ENCODE measurements around the gene FBXO5. TPM values are rescaled to one million over a fixed set of nuclear protein-coding genes. Genes with fewer than 3 reads are reported as not detected.

Gene FBXO5
- total and polyA plus RNA-seq, 2 experiments from 2014 or later = 49.6 to 51.2 TPM

DNA sequence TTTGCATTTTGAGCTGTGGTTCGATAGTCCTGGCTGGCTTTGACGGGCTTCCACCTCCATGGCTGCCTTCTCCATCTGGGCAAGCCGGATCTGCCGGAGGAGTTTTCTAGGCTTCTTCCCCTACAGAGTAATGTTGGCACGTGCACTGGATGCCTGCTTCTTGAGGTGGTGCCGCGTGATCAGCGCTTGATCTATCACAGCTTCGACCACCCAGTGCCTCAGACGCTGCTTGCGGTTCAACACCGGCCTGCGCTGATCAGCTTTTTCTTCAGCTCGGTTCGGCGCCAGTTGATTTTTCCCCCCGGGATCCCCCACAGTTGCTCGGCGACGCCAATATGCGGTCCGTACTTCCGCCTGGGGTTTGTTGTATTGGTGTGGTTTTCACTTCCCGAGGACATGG, 23.5 kb downstream of the FBXO5 start (continued):
- TF ChIP-seq, protein P1, sequence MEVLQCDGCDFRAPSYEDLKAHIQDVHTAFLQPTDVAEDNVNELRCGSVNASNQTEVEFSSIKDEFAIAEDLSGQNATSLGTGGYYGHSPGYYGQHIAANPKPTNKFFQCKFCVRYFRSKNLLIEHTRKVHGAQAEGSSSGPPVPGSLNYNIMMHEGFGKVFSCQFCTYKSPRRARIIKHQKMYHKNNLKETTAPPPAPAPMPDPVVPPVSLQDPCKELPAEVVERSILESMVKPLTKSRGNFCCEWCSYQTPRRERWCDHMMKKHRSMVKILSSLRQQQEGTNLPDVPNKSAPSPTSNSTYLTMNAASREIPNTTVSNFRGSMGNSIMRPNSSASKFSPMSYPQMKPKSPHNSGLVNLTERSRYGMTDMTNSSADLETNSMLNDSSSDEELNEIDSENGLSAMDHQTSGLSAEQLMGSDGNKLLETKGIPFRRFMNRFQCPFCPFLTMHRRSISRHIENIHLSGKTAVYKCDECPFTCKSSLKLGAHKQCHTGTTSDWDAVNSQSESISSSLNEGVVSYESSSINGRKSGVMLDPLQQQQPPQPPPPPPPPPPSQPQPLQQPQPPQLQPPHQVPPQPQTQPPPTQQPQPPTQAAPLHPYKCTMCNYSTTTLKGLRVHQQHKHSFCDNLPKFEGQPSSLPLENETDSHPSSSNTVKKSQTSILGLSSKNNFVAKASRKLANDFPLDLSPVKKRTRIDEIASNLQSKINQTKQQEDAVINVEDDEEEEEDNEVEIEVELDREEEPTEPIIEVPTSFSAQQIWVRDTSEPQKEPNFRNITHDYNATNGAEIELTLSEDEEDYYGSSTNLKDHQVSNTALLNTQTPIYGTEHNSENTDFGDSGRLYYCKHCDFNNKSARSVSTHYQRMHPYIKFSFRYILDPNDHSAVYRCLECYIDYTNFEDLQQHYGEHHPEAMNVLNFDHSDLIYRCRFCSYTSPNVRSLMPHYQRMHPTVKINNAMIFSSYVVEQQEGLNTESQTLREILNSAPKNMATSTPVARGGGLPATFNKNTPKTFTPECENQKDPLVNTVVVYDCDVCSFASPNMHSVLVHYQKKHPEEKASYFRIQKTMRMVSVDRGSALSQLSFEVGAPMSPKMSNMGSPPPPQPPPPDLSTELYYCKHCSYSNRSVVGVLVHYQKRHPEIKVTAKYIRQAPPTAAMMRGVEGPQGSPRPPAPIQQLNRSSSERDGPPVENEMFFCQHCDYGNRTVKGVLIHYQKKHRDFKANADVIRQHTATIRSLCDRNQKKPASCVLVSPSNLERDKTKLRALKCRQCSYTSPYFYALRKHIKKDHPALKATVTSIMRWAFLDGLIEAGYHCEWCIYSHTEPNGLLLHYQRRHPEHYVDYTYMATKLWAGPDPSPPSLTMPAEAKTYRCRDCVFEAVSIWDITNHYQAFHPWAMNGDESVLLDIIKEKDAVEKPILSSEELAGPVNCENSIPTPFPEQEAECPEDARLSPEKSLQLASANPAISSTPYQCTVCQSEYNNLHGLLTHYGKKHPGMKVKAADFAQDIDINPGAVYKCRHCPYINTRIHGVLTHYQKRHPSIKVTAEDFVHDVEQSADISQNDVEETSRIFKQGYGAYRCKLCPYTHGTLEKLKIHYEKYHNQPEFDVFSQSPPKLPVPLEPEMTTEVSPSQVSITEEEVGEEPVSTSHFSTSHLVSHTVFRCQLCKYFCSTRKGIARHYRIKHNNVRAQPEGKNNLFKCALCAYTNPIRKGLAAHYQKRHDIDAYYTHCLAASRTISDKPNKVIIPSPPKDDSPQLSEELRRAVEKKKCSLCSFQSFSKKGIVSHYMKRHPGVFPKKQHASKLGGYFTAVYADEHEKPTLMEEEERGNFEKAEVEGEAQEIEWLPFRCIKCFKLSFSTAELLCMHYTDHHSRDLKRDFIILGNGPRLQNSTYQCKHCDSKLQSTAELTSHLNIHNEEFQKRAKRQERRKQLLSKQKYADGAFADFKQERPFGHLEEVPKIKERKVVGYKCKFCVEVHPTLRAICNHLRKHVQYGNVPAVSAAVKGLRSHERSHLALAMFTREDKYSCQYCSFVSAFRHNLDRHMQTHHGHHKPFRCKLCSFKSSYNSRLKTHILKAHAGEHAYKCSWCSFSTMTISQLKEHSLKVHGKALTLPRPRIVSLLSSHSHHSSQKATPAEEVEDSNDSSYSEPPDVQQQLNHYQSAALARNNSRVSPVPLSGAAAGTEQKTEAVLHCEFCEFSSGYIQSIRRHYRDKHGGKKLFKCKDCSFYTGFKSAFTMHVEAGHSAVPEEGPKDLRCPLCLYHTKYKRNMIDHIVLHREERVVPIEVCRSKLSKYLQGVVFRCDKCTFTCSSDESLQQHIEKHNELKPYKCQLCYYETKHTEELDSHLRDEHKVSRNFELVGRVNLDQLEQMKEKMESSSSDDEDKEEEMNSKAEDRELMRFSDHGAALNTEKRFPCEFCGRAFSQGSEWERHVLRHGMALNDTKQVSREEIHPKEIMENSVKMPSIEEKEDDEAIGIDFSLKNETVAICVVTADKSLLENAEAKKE (CRISPR knock-in tag; IDR thresholded peaks at IDR 0.05) = no peak
- TF ChIP-seq JUNB (IDR thresholded peaks at IDR 0.05; ENCODE audit: unreplicated experiment) (no peak), STAT1 (IDR thresholded peaks at IDR 0.05; ENCODE audit: unreplicated experiment) (no peak), POLR2AphosphoS5 (IDR thresholded peaks at IDR 0.05; ENCODE audit: low read depth) (no peak), ZNF114 (CRISPR knock-in tag; IDR thresholded peaks at IDR 0.05) (no peak)

DNA sequence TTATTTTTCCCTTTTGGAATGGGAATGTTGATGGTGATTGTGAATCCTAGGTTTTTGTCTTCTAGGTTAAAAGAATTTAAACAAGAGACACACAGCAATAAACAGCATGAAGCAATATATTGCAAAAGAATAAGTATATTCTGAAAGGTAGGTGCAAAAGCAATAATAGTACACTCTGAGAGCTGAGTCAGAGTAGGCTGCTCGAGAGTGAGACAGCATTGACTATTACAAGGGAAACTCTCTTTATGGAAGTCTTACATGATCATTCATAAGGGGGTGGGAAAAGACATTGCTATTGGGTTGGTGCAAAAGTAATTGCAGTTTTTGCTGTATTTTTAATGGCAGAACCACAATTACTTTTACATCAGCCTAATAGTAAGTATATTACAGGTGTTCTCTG, 25.0 kb downstream of the FBXO5 start:
- H4K20me1 ChIP-seq (replicated peaks; ENCODE audit: insufficient read depth) = no peaks in the 10 kb centered on the region
- Mint-ChIP-seq H3K4me1 (peaks cover 4% of the 10 kb centered on the region), H3K9me3 (no peaks in the 10 kb centered on the region), H3K27ac (no peak overlapping the region), H3K27me3 (ENCODE audit: insufficient read depth, low read depth, poor library complexity) (no peaks in the 10 kb centered on the region), H3K36me3 (ENCODE audit: low read depth) (no peaks in the 10 kb centered on the region), H3K4me3 (no peak overlapping the region)
- no peaks in the 10 kb centered on the region for H3K36me3 ChIP-seq (ENCODE audit: insufficient read depth)
- H3K4me3 ChIP-seq = no peak overlapping the region
- no peak overlapping the region; the same call in 1 of the 2 replicates for H2AFZ ChIP-seq
- peaks cover 2% of the 10 kb centered on the region; the same call in 1 of the 2 replicates for H3K4me1 ChIP-seq (ENCODE audit: insufficient read depth)
- H3K9me2 ChIP-seq (ENCODE audit: insufficient read depth) = no peaks in the 10 kb centered on the region
- no peak for DNase-seq (ENCODE audit: low spot score)
- no peak for ATAC-seq
- no peaks in the 10 kb centered on the region for H3K27me3 ChIP-seq (ENCODE audit: insufficient read depth)
- no peaks in the 10 kb centered on the region for H3F3A ChIP-seq (replicated peaks; ENCODE audit: low read depth)
- H3K27ac ChIP-seq (ENCODE audit: low read depth) = no peak overlapping the region
- H3K79me2 ChIP-seq (replicated peaks; ENCODE audit: insufficient read depth) = no peaks in the 10 kb centered on the region
- H3K4me2 ChIP-seq = no peak overlapping the region
- TF ChIP-seq JUNB (IDR thresholded peaks at IDR 0.05; ENCODE audit: unreplicated experiment) (no peak), EZH2phosphoT487 (IDR thresholded peaks at IDR 0.05; ENCODE audit: unreplicated experiment) (no peak), NANOG (IDR thresholded peaks at IDR 0.05; ENCODE audit: borderline replicate concordance) (no peak)
- TF ChIP-seq, protein P2, sequence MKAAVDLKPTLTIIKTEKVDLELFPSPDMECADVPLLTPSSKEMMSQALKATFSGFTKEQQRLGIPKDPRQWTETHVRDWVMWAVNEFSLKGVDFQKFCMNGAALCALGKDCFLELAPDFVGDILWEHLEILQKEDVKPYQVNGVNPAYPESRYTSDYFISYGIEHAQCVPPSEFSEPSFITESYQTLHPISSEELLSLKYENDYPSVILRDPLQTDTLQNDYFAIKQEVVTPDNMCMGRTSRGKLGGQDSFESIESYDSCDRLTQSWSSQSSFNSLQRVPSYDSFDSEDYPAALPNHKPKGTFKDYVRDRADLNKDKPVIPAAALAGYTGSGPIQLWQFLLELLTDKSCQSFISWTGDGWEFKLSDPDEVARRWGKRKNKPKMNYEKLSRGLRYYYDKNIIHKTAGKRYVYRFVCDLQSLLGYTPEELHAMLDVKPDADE (IDR thresholded peaks at IDR 0.05) = no peak
- TF ChIP-seq, protein P3, sequence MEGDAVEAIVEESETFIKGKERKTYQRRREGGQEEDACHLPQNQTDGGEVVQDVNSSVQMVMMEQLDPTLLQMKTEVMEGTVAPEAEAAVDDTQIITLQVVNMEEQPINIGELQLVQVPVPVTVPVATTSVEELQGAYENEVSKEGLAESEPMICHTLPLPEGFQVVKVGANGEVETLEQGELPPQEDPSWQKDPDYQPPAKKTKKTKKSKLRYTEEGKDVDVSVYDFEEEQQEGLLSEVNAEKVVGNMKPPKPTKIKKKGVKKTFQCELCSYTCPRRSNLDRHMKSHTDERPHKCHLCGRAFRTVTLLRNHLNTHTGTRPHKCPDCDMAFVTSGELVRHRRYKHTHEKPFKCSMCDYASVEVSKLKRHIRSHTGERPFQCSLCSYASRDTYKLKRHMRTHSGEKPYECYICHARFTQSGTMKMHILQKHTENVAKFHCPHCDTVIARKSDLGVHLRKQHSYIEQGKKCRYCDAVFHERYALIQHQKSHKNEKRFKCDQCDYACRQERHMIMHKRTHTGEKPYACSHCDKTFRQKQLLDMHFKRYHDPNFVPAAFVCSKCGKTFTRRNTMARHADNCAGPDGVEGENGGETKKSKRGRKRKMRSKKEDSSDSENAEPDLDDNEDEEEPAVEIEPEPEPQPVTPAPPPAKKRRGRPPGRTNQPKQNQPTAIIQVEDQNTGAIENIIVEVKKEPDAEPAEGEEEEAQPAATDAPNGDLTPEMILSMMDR (conservative IDR thresholded peaks at IDR 0.05; ENCODE audit: low read depth in 2 of 2) = no peak
